ENCODE measurements around the gene GMPPA. TPM values are rescaled to one million over a fixed set of nuclear protein-coding genes. Genes with fewer than 3 reads are reported as not detected.

The GMPPA gene
- polyA plus RNA-seq, 2 of the 4 experiments (the other 2 are of a cell fraction), result 36.2 to 46.2 TPM

DNA sequence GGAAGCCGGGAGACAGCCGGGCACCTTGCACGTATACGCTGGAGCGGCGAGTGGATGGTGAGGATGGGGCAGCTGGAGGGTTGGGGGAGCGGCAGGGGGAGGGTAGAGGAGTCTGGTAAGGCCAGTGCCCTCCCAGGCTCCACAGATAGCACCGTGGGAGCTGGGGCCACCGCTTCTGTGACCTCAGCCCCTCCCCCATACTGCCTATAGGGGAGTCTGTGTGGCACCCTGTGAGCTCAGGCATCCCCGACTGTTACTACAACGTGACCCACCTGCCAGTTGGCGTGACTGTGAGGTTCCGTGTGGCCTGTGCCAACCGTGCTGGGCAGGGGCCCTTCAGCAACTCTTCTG lies 9.9 kb upstream of the GMPPA start:
- no peak overlapping the region for H3K4me2 ChIP-seq
- DNase-seq (ENCODE audit: low read depth in 1 of 2, low spot score in 1 of 2), result no peak
- no peaks in the 10 kb centered on the region for H3K4me1 ChIP-seq
- no peak overlapping the region for H3K27ac ChIP-seq
- no peak for ATAC-seq
- ChIA-PET POLR2A (interaction anchor here (3.1 kb wide), 1 partner anchor 9 kb away, joined by 10 read pairs; the partner anchor contains the start of gene GMPPA), CTCF (interaction anchor here (0.9 to 89.4 kb wide), 3 partner anchors 17 to 66 kb away, joined by 3 to 3291 read pairs (median 3291); partner anchors contain the start of genes ASIC4, CHPF, GMPPA and SPEG)
- FAIRE-seq, result no peak
- TF ChIP-seq MAFK (IDR thresholded peaks at IDR 0.05; ENCODE audit: partially characterized antibody), result no peak
- no peak for TF ChIP-seq KDM5A (IDR thresholded peaks at IDR 0.05)
- TF ChIP-seq RFX5 (IDR thresholded peaks at IDR 0.05), result no peak
- no peak for TF ChIP-seq RARB (CRISPR knock-in tag; IDR thresholded peaks at IDR 0.05)
- no peaks in the 10 kb centered on the region for H3K9me3 ChIP-seq
- no peak overlapping the region for H3K4me3 ChIP-seq
- WGBS (ENCODE audit: missing lambda C conversion rate), result 66% methylated on average over 9 of the region's 14 CpGs

DNA sequence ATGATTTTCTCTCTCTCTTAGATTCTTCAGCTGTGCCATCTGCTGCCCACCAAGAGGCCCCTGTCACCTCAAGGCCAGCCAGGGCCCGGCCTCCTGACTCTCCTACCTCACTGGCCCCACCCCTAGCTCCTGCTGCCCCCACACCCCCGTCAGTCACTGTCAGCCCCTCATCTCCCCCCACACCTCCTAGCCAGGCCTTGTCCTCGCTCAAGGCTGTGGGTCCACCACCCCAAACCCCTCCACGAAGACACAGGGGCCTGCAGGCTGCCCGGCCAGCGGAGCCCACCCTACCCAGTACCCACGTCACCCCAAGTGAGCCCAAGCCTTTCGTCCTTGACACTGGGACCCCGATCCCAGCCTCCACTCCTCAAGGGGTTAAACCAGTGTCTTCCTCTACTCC lies 9.4 kb upstream of the GMPPA start:
- Histone ChIP-seq H3K4me3 (no peak overlapping the region), H3K4me2 (no peak overlapping the region), H3K9me3 (no peaks in the 10 kb centered on the region), H3K4me1 (no peaks in the 10 kb centered on the region), H3K27ac (no peak overlapping the region)
- no peak for ATAC-seq
- TF ChIP-seq HOXA7 (CRISPR knock-in tag; IDR thresholded peaks at IDR 0.05), result no peak
- no peak for TF ChIP-seq NFE2L2 (conservative IDR thresholded peaks at IDR 0.05; ENCODE audit: low read length)
- no peak for TF ChIP-seq KDM1A (IDR thresholded peaks at IDR 0.05; ENCODE audit: low read depth)
- no peak for TF ChIP-seq FOSB (CRISPR knock-in tag; IDR thresholded peaks at IDR 0.05)
- TF ChIP-seq, protein P1, sequence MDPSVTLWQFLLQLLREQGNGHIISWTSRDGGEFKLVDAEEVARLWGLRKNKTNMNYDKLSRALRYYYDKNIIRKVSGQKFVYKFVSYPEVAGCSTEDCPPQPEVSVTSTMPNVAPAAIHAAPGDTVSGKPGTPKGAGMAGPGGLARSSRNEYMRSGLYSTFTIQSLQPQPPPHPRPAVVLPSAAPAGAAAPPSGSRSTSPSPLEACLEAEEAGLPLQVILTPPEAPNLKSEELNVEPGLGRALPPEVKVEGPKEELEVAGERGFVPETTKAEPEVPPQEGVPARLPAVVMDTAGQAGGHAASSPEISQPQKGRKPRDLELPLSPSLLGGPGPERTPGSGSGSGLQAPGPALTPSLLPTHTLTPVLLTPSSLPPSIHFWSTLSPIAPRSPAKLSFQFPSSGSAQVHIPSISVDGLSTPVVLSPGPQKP (IDR thresholded peaks at IDR 0.05; ENCODE audit: low read depth, low read length), result no peak
- TF ChIP-seq, protein P2, sequence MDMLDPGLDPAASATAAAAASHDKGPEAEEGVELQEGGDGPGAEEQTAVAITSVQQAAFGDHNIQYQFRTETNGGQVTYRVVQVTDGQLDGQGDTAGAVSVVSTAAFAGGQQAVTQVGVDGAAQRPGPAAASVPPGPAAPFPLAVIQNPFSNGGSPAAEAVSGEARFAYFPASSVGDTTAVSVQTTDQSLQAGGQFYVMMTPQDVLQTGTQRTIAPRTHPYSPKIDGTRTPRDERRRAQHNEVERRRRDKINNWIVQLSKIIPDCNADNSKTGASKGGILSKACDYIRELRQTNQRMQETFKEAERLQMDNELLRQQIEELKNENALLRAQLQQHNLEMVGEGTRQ (IDR thresholded peaks at IDR 0.05), result no peak
- TF ChIP-seq HOXB5 (CRISPR knock-in tag; IDR thresholded peaks at IDR 0.05), result no peak
- no peak for TF ChIP-seq JUN (IDR thresholded peaks at IDR 0.05)
- no peak for TF ChIP-seq CBX8 (IDR thresholded peaks at IDR 0.05)
- TF ChIP-seq TP53 (CRISPR knock-in tag; IDR thresholded peaks at IDR 0.05), result no peak
- no peak for TF ChIP-seq ZC3H11A (IDR thresholded peaks at IDR 0.05)
- no peak for TF ChIP-seq RCOR1 (IDR thresholded peaks at IDR 0.05; ENCODE audit: low read depth, low read length)
- no peak for TF ChIP-seq EP300 (IDR thresholded peaks at IDR 0.05)
- TF ChIP-seq CHD4 (IDR thresholded peaks at IDR 0.05; ENCODE audit: borderline replicate concordance), result no peak
- no peak for TF ChIP-seq CEBPB (IDR thresholded peaks at IDR 0.05)
- DNase-seq (ENCODE audit: low read depth in 1 of 2, low spot score in 1 of 2), result no peak
- no peak for FAIRE-seq
- CTCF ChIA-PET, result interaction anchor here (0.9 to 89.4 kb wide), 3 partner anchors 17 to 66 kb away, joined by 3 to 3291 read pairs (median 3291); partner anchors contain the start of genes ASIC4, CHPF, GMPPA and SPEG
- POLR2A ChIA-PET, result interaction anchor here (3.1 kb wide), 1 partner anchor 9 kb away, joined by 10 read pairs; the partner anchor contains the start of gene GMPPA
- WGBS (ENCODE audit: missing lambda C conversion rate), result 63% methylated on average over 1 of the region's 9 CpGs

DNA sequence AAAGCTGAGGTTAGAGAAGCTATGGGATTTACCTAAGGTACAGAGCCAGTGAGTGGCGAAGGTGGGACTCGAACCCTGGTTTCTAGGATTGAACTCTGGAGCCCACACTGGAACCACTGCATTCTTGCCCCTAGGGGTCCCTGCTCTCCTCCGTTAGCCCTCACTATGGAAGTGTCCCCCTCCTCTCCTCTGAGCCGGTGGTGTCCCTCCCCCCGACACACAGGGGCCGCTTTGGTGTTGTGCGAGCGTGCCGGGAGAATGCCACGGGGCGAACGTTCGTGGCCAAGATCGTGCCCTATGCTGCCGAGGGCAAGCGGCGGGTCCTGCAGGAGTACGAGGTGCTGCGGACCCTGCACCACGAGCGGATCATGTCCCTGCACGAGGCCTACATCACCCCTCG lies 8.5 kb upstream of the GMPPA start:
- Histone ChIP-seq H3K27ac (no peak overlapping the region), H3K4me1 (peaks cover under 1% of the 10 kb centered on the region; the same call in 1 of the 3 replicates), H3K4me3 (no peak overlapping the region), H3K9me3 (no peaks in the 10 kb centered on the region), H3K4me2 (no peak overlapping the region)
- ATAC-seq (no peak), DNase-seq (ENCODE audit: low read depth in 1 of 2, low spot score in 1 of 2) (no peak), FAIRE-seq (no peak)
- POLR2A ChIA-PET, result interaction anchor here (3.1 kb wide), 1 partner anchor 8 kb away, joined by 10 read pairs; the partner anchor contains the start of gene GMPPA
- CTCF ChIA-PET, result interaction anchor here (1.0 to 89.4 kb wide), 4 partner anchors 16 to 87 kb away, joined by 4 to 3291 read pairs (median 1649); partner anchors contain the start of genes ASIC4, CHPF, GMPPA and SPEG
- WGBS (ENCODE audit: missing lambda C conversion rate), result 89% methylated on average over 22 of the region's 23 CpGs
- TF ChIP-seq ZNF302 (CRISPR knock-in tag; IDR thresholded peaks at IDR 0.05) (no peak), RARB (CRISPR knock-in tag; IDR thresholded peaks at IDR 0.05) (no peak), TP53 (CRISPR knock-in tag; IDR thresholded peaks at IDR 0.05) (no peak), NPAS2 (CRISPR knock-in tag; IDR thresholded peaks at IDR 0.05; ENCODE audit: borderline replicate concordance) (no peak), MYC (IDR thresholded peaks at IDR 0.05; ENCODE audit: borderline replicate concordance, low read length) (no peak), CEBPB (IDR thresholded peaks at IDR 0.05) (no peak), NR3C1 (IDR thresholded peaks at IDR 0.05) (no peak), CHD4 (IDR thresholded peaks at IDR 0.05; ENCODE audit: borderline replicate concordance) (no peak), RFX5 (IDR thresholded peaks at IDR 0.05) (no peak), KDM5A (IDR thresholded peaks at IDR 0.05) (no peak), CBX2 (IDR thresholded peaks at IDR 0.05; ENCODE audit: borderline replicate concordance, low read depth) (no peak), ZSCAN20 (CRISPR knock-in tag; IDR thresholded peaks at IDR 0.05) (no peak), JUNB (IDR thresholded peaks at IDR 0.05) (no peak)
- TF ChIP-seq, protein P3, sequence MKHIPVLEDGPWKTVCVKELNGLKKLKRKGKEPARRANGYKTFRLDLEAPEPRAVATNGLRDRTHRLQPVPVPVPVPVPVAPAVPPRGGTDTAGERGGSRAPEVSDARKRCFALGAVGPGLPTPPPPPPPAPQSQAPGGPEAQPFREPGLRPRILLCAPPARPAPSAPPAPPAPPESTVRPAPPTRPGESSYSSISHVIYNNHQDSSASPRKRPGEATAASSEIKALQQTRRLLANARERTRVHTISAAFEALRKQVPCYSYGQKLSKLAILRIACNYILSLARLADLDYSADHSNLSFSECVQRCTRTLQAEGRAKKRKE (CRISPR knock-in tag; IDR thresholded peaks at IDR 0.05; ENCODE audit: low read depth), result no peak
- TF ChIP-seq, protein P4, sequence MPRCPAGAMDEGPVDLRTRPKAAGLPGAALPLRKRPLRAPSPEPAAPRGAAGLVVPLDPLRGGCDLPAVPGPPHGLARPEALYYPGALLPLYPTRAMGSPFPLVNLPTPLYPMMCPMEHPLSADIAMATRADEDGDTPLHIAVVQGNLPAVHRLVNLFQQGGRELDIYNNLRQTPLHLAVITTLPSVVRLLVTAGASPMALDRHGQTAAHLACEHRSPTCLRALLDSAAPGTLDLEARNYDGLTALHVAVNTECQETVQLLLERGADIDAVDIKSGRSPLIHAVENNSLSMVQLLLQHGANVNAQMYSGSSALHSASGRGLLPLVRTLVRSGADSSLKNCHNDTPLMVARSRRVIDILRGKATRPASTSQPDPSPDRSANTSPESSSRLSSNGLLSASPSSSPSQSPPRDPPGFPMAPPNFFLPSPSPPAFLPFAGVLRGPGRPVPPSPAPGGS (IDR thresholded peaks at IDR 0.05), result no peak
- TF ChIP-seq, protein P5, sequence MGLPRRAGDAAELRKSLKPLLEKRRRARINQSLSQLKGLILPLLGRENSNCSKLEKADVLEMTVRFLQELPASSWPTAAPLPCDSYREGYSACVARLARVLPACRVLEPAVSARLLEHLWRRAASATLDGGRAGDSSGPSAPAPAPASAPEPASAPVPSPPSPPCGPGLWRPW (IDR thresholded peaks at IDR 0.05), result no peak
- TF ChIP-seq, protein P6, sequence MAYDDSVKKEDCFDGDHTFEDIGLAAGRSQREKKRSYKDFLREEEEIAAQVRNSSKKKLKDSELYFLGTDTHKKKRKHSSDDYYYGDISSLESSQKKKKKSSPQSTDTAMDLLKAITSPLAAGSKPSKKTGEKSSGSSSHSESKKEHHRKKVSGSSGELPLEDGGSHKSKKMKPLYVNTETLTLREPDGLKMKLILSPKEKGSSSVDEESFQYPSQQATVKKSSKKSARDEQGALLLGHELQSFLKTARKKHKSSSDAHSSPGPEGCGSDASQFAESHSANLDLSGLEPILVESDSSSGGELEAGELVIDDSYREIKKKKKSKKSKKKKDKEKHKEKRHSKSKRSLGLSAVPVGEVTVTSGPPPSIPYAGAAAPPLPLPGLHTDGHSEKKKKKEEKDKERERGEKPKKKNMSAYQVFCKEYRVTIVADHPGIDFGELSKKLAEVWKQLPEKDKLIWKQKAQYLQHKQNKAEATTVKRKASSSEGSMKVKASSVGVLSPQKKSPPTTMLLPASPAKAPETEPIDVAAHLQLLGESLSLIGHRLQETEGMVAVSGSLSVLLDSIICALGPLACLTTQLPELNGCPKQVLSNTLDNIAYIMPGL (CRISPR knock-in tag; IDR thresholded peaks at IDR 0.05; ENCODE audit: borderline replicate concordance), result no peak

Measured in A549 (cell line).